A549 treated with RU486 at 1 μM for 4 hours (cell line): ENCODE results near the gene OR10J4. TPM values are rescaled to one million over a fixed set of nuclear protein-coding genes. Genes with fewer than 3 reads are reported as not detected.

ENCODE experiments used
- total RNA-seq: library from RNA; stranded (reverse); fragments of 200-300 nt; extraction: Qiagen RNA extraction; gene quantifications from 5 replicates; pipeline ENCODE4 v1.2.3, GENCODE V29; 2022; ENCODE audit warnings: low read depth

OR10J4 gene
- total RNA-seq: not detected in 5 replicates

DNA sequence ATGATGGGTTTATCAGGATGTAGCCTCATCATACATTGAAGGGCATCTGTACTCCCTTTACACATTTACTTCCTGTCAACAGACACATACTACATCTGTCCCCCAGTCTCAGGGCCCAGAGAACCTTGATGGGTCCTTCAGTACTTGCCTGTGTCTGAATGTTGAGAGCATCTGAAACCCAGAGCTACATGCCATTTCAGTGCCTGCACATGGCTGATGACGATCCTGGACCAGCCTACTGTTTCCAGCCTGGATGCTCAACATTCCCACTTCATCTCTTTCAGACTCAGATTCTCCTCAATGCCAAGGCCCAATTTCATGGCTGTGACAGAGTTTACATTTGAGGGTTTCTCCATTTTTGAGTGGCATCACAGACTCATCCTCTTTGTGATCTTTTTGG, at the start of gene OR10J4:
Gene OR10J4, plus strand, starts transcription at position 301 of the 400 bp plus-strand sequence.

DNA sequence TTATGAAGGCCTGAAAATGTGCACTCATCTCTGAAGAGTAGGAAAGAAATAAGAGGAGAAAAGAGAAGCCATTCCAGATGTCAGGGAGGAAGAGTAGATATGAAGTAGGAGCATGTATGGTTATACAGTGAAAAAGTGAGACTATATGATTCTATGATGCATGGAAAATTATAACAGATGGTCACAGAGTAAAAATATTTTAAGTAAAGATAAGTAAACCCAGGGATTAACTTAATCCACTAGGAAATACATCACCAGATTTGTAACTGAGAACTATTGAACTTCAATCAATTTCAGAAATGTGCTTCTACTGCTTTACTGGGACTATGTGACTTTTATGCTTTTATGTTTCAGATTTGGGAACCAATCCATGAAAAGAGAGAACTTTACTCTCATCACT, 7.4 kb downstream of the OR10J4 start, which contains the start of gene OR10J1:
Gene OR10J1, plus strand, starts transcription at position 301 of the 400 bp plus-strand sequence. Its CDS starts 70 bp downstream, at position 371.

Other genes starting within 250 kb of the OR10J4 start
- gene ACKR1, start 227.3 kb upstream of the OR10J4 start, total RNA-seq: not detected in 5 replicates
- not detected in 5 replicates for gene FCER1A, start 129.9 kb upstream of the OR10J4 start, total RNA-seq
- gene OR10J1, start 7.5 kb downstream of the OR10J4 start, total RNA-seq: not detected in 5 replicates
- not detected in 5 replicates for gene OR10J5, start 103.8 kb downstream of the OR10J4 start, total RNA-seq
- not detected in 5 replicates for gene APCS, start 155.6 kb downstream of the OR10J4 start, total RNA-seq